Neural cell (in vitro differentiated cells): ENCODE results near the gene TCN1.

Source experiments
- CTCF ChIP-seq: fragments of 450-650 bp; IDR thresholded peaks from 2 replicates; pipeline ENCODE4 v1.5.1; 2014; ENCODE audit warnings: antibody characterized with exemption, mild to moderate bottlenecking, moderate library complexity; ENCODE audit not compliant: poor library complexity, severe bottlenecking
- EP300 ChIP-seq: fragments of 450-650 bp; conservative IDR thresholded peaks from 2 replicates; pipeline ENCODE4 v1.6.1; 2014; ENCODE audit warnings: antibody characterized with exemption, mild to moderate bottlenecking, moderate library complexity; ENCODE audit not compliant: poor library complexity, severe bottlenecking
- EZH2 ChIP-seq: fragments of 200-600, 300-800 bp; shearing (Covaris generic), sonication (generic); IDR thresholded peaks from 2 replicates; pipeline ENCODE4 v1.6.1; 2014; ENCODE audit warnings: antibody characterized with exemption, low read length, borderline replicate concordance, mild to moderate bottlenecking; ENCODE audit not compliant: insufficient read depth, poor library complexity, severe bottlenecking
- MXI1 ChIP-seq: fragments of 450-650 bp; conservative IDR thresholded peaks from 2 replicates; pipeline ENCODE4 v1.6.1; 2014; ENCODE audit warnings: antibody characterized with exemption, mild to moderate bottlenecking; ENCODE audit not compliant: poor library complexity, severe bottlenecking
- POLR2AphosphoS5 ChIP-seq: IDR thresholded peaks from 2 replicates; pipeline ENCODE4 v1.6.1; 2012
- RAD21 ChIP-seq: fragments of 450-650 bp; conservative IDR thresholded peaks from 2 replicates; pipeline ENCODE4 v1.6.1; 2014; ENCODE audit warnings: antibody characterized with exemption, mild to moderate bottlenecking, moderate library complexity
- REST ChIP-seq: IDR thresholded peaks from 2 replicates; pipeline ENCODE4 v1.6.1; 2012; ENCODE audit warnings: borderline replicate concordance
- SMC3 ChIP-seq: fragments of 450-650 bp; conservative IDR thresholded peaks from 2 replicates; pipeline ENCODE4 v1.6.1; 2014; ENCODE audit warnings: antibody characterized with exemption, mild to moderate bottlenecking, moderate library complexity; ENCODE audit not compliant: poor library complexity
- TAF1 ChIP-seq: IDR thresholded peaks from 2 replicates; pipeline ENCODE4 v1.6.1; 2012; ENCODE audit warnings: low read depth

DNA sequence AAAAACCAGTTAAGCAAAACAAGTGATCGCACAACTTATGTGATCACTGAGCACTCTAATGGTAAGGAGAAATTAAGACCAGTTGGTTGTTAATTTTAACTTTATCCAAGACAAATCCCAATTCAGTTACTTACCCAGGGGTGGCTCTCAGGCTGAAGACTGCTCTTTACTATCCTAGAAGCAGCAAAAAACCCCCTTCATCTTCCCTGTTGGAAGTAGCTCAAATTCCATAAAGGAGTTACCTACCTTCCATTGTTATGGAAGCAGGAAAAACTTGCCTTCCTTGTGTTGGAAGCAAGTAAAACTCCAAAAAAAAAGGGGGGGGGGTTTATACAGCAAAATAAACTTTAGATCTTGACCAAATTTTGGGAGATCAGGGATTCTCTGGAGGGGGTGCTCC is 50.5 kb downstream of the TCN1 start:
- TF ChIP-seq CTCF (no peak), SMC3 (no peak), RAD21 (no peak), EZH2 (no peak), MXI1 (no peak), EP300 (no peak), REST (no peak), TAF1 (no peak), POLR2AphosphoS5 (no peak)
